Esophagus muscularis mucosa (tissue), 3 donors: ENCODE measurements around the gene ME3.

Experiments
- CTCF ChIP-seq, 3 experiments: fragments of 200-600 bp in 2 of 3; fragments of 450-650 bp in 1 of 3; sonication (generic) in 2 of 3; IDR thresholded peaks; one replicate each; pipeline ENCODE4 v1.5.1; 2017 to 2019; ENCODE audit warnings: antibody characterized with exemption in 3 of 3, mild to moderate bottlenecking in 2 of 3, moderate library complexity in 1 of 3
- POLR2AphosphoS5 ChIP-seq, 2 donors: sonication (generic); formaldehyde crosslinking; IDR thresholded peaks; one replicate each; pipeline ENCODE4 v1.6.1; 2017; ENCODE audit warnings: antibody characterized with exemption in 2 of 2

- TF ChIP-seq CTCF (IDR thresholded peaks at IDR 0.05) (no peak), POLR2AphosphoS5 (IDR thresholded peaks at IDR 0.05) (no peak)
Observed at GRCh38 chr11:86637988-86638387, 34.4 kb downstream of the ME3 start.
